Measurements from ENCODE around the gene FZD10.

DNA sequence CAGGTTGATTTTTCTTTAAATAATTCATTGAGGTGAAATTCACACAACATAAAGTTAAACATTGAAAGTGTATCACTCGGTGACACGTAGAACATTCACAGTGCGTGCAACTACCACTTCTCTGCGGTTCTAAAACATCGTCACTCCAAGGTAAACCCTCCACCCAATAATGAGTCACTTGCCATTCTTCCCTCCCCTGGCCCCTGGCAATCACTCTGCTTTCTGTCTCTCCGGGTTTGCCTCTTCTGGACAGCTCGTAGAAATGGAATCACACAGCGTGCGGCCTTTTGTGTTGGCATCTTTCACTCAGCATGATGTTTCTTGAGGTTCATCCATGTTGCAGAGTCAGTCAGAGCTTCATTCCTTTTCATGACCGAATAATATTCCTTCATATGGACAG, 18.9 kb downstream of the FZD10 start:
- TF ChIP-seq CTCF (IDR thresholded peaks at IDR 0.05 in 2 of 3, conservative IDR thresholded peaks at IDR 0.05 in 1 of 3; ENCODE audit: borderline replicate concordance in 1 of 3, insufficient read depth in 1 of 3, low read depth in 2 of 3, low read length in 2 of 3) (no peak), SP1 (IDR thresholded peaks at IDR 0.05; ENCODE audit: low read depth) (no peak), EZH2 (IDR thresholded peaks at IDR 0.05) (no peak), POLR2AphosphoS5 (IDR thresholded peaks at IDR 0.05; ENCODE audit: low read depth, low read length) (no peak), EZH2phosphoT487 (IDR thresholded peaks at IDR 0.05; ENCODE audit: borderline replicate concordance) (no peak), YY1 (IDR thresholded peaks at IDR 0.05; ENCODE audit: extremely low read depth, insufficient replicate concordance, low read depth, low read length) (no peak), POLR2A (IDR thresholded peaks at IDR 0.05; ENCODE audit: borderline replicate concordance, extremely low read depth, insufficient read depth, insufficient read length) (no peak), ZNF274 (IDR thresholded peaks at IDR 0.05; ENCODE audit: low read depth, low read length) (no peak), TCF7L2 (IDR thresholded peaks at IDR 0.05; ENCODE audit: borderline replicate concordance, extremely low read depth, insufficient read depth, insufficient read length) (no peak), SRF (IDR thresholded peaks at IDR 0.05; ENCODE audit: low read depth) (no peak)
- TF ChIP-seq, protein P1, sequence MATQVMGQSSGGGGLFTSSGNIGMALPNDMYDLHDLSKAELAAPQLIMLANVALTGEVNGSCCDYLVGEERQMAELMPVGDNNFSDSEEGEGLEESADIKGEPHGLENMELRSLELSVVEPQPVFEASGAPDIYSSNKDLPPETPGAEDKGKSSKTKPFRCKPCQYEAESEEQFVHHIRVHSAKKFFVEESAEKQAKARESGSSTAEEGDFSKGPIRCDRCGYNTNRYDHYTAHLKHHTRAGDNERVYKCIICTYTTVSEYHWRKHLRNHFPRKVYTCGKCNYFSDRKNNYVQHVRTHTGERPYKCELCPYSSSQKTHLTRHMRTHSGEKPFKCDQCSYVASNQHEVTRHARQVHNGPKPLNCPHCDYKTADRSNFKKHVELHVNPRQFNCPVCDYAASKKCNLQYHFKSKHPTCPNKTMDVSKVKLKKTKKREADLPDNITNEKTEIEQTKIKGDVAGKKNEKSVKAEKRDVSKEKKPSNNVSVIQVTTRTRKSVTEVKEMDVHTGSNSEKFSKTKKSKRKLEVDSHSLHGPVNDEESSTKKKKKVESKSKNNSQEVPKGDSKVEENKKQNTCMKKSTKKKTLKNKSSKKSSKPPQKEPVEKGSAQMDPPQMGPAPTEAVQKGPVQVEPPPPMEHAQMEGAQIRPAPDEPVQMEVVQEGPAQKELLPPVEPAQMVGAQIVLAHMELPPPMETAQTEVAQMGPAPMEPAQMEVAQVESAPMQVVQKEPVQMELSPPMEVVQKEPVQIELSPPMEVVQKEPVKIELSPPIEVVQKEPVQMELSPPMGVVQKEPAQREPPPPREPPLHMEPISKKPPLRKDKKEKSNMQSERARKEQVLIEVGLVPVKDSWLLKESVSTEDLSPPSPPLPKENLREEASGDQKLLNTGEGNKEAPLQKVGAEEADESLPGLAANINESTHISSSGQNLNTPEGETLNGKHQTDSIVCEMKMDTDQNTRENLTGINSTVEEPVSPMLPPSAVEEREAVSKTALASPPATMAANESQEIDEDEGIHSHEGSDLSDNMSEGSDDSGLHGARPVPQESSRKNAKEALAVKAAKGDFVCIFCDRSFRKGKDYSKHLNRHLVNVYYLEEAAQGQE (IDR thresholded peaks at IDR 0.05; ENCODE audit: low read depth), result no peak
- TF ChIP-seq, protein P2, sequence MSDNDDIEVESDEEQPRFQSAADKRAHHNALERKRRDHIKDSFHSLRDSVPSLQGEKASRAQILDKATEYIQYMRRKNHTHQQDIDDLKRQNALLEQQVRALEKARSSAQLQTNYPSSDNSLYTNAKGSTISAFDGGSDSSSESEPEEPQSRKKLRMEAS (IDR thresholded peaks at IDR 0.05), result no peak
- TF ChIP-seq, protein P3, sequence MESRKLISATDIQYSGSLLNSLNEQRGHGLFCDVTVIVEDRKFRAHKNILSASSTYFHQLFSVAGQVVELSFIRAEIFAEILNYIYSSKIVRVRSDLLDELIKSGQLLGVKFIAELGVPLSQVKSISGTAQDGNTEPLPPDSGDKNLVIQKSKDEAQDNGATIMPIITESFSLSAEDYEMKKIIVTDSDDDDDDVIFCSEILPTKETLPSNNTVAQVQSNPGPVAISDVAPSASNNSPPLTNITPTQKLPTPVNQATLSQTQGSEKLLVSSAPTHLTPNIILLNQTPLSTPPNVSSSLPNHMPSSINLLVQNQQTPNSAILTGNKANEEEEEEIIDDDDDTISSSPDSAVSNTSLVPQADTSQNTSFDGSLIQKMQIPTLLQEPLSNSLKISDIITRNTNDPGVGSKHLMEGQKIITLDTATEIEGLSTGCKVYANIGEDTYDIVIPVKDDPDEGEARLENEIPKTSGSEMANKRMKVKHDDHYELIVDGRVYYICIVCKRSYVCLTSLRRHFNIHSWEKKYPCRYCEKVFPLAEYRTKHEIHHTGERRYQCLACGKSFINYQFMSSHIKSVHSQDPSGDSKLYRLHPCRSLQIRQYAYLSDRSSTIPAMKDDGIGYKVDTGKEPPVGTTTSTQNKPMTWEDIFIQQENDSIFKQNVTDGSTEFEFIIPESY (IDR thresholded peaks at IDR 0.05; ENCODE audit: extremely low read depth, insufficient replicate concordance, low read length), result no peak

All from HCT116 (cell line).